ENCODE results near the gene MAP2K7.

The MAP2K7 gene

GRCh38 chr19:7905268-7905667 lies 1.6 kb downstream of the MAP2K7 start:
- TF ChIP-seq CTCF (conservative IDR thresholded peaks at IDR 0.05; ENCODE audit: low read length), result no peak
- DNase-seq (ENCODE audit: low read depth), result no peak
- H3K4me3 ChIP-seq (ENCODE audit: low read length), result peak overlapping the region; percentile 94

- no peak for TF ChIP-seq CTCF (conservative IDR thresholded peaks at IDR 0.05; ENCODE audit: low read length)
- no peak for DNase-seq (ENCODE audit: low read depth)
- H3K4me3 ChIP-seq (ENCODE audit: low read length), result no peak overlapping the region
These were observed 2.2 kb downstream of the MAP2K7 start for GRCh38 chr19:7905859-7906258.

GRCh38 chr19:7907122-7907521 lies 3.4 kb downstream of the MAP2K7 start:
- H3K4me3 ChIP-seq (ENCODE audit: low read length), result no peak overlapping the region

GRCh38 chr19:7907544-7907943 lies 3.9 kb downstream of the MAP2K7 start:
- H3K4me3 ChIP-seq (ENCODE audit: low read length), result no peak overlapping the region
- no peak for TF ChIP-seq CTCF (conservative IDR thresholded peaks at IDR 0.05; ENCODE audit: low read length)
- DNase-seq (ENCODE audit: low read depth), result no peak

More at GRCh38 chr19:7907122-7907521, 3.4 kb downstream of the MAP2K7 start:
- DNase-seq (ENCODE audit: low read depth), result no peak
- no peak for TF ChIP-seq CTCF (conservative IDR thresholded peaks at IDR 0.05; ENCODE audit: low read length)

GRCh38 chr19:7908078-7908699 lies 4.5 kb downstream of the MAP2K7 start:
- no peak for DNase-seq (ENCODE audit: low read depth)
- no peak for TF ChIP-seq CTCF (conservative IDR thresholded peaks at IDR 0.05; ENCODE audit: low read length)
- H3K4me3 ChIP-seq (ENCODE audit: low read length), result no peak overlapping the region

GRCh38 chr19:7908742-7909461 lies 5.2 kb downstream of the MAP2K7 start:
- no peak for DNase-seq (ENCODE audit: low read depth)
- TF ChIP-seq CTCF (conservative IDR thresholded peaks at IDR 0.05; ENCODE audit: low read length), result no peak
- H3K4me3 ChIP-seq (ENCODE audit: low read length), result no peak overlapping the region

GRCh38 chr19:7909471-7910067 lies 5.9 kb downstream of the MAP2K7 start:
- no peak for DNase-seq (ENCODE audit: low read depth)
- TF ChIP-seq CTCF (conservative IDR thresholded peaks at IDR 0.05; ENCODE audit: low read length), result no peak
- no peak overlapping the region for H3K4me3 ChIP-seq (ENCODE audit: low read length)
